AG04450 (cell line): ENCODE results near the gene TBCE. TPM values are rescaled to one million over a fixed set of nuclear protein-coding genes. Genes with fewer than 3 reads are reported as not detected.

Experiments used
- CTCF ChIA-PET: fragments of 300-600, 350-600 bp; formaldehyde crosslinking; extraction: SDS; loops from one replicate; lab custom pipeline; 2022; ENCODE audit warnings: antibody characterized with exemption, inconsistent platforms; lab: Charles Lee
- POLR2A ChIA-PET: fragments of 350-600 bp; formaldehyde crosslinking; extraction: SDS; loops from one replicate; lab custom pipeline; 2021; ENCODE audit warnings: antibody characterized with exemption, inconsistent platforms; lab: Yijun Ruan, JAX
- DNase-seq: peaks from one replicate; pipeline ENCODE4 v3.0.0-alpha.2; 2011; ENCODE audit warnings: low read depth, low spot score
- H3K27ac ChIP-seq: one replicate; pipeline ENCODE4 v1.5.1; 2012; ENCODE audit warnings: low read depth, low read length, control low read depth
- H3K27me3 ChIP-seq: one replicate; pipeline ENCODE4 v1.6.0; 2012; ENCODE audit warnings: low read length; ENCODE audit not compliant: control insufficient read depth, insufficient read depth
- H3K4me3 ChIP-seq: 2 replicates; pipeline ENCODE4 v1.5.1; 2011; ENCODE audit warnings: mild to moderate bottlenecking, low read depth, low read length, control low read depth
- H3K9me3 ChIP-seq: 2 replicates; pipeline ENCODE4 v1.5.1; 2012; ENCODE audit warnings: low read length; ENCODE audit not compliant: control insufficient read depth, insufficient read depth
- CTCF ChIP-seq: IDR thresholded peaks from 2 replicates; pipeline ENCODE4 v1.5.1; 2011; ENCODE audit warnings: low read depth, low read length, control low read depth, inconsistent platforms
- polyA plus RNA-seq: library from polyadenylated mRNA; depleted of rRNA; stranded (reverse); fragments of >200 nt; gene quantifications from 2 replicates; pipeline ENCODE4 v1.2.3, GENCODE V29; 2011

The TBCE gene
- polyA plus RNA-seq, 1 experiment = 36.5 TPM

- Histone ChIP-seq H3K4me3 (peak overlapping the region; percentile 23), H3K27me3 (no peaks in the 10 kb centered on the region), H3K27ac (no peak overlapping the region), H3K9me3 (no peaks in the 10 kb centered on the region; the same call in 1 of the 2 replicates)
- no peak for DNase-seq
- CTCF ChIA-PET = interaction anchor here (0.6 to 3.0 kb wide), 2 partner anchors 22 to 91 kb away, joined by 4 to 21 read pairs; no protein-coding TSS in a partner anchor
- POLR2A ChIA-PET = no interaction called here
- TF ChIP-seq CTCF = no peak
Observed at GRCh38 chr1:235325139-235325538, 42.1 kb upstream of the TBCE start.

GRCh38 chr1:235325854-235326253 is 41.4 kb upstream of the TBCE start:
- ChIA-PET POLR2A (no interaction called here), CTCF (interaction anchor here (3.0 kb wide), 1 partner anchor 90 kb away, joined by 21 read pairs; no protein-coding TSS in a partner anchor)
- Histone ChIP-seq H3K27ac (no peak overlapping the region), H3K27me3 (no peaks in the 10 kb centered on the region), H3K4me3 (peak overlapping the region; percentile 90), H3K9me3 (no peaks in the 10 kb centered on the region; the same call in 1 of the 2 replicates)
- DNase-seq = no peak
- TF ChIP-seq CTCF = no peak

- CTCF ChIA-PET = interaction anchor here (1.5 kb wide), 1 partner anchor 74 kb away, joined by 3 read pairs; no protein-coding TSS in a partner anchor
- POLR2A ChIA-PET = interaction anchor here (0.5 kb wide), 1 partner anchor 147 kb away, joined by 7 read pairs; no protein-coding TSS in a partner anchor
- no peak for TF ChIP-seq CTCF
- Histone ChIP-seq H3K27ac (peak overlapping the region; percentile 31), H3K4me3 (peak overlapping the region; percentile 90), H3K9me3 (no peaks in the 10 kb centered on the region; the same call in 1 of the 2 replicates), H3K27me3 (no peaks in the 10 kb centered on the region)
- DNase-seq = no peak
Observed at GRCh38 chr1:235326719-235327558, 40.3 kb upstream of the TBCE start.

- no peak for DNase-seq
- POLR2A ChIA-PET = interaction anchor here (0.7 to 2.5 kb wide), 3 partner anchors 69 to 177 kb away, joined by 3 to 9 read pairs (median 5); partner anchors contain the start of gene B3GALNT2
- CTCF ChIA-PET = interaction anchor here (0.7 to 5.1 kb wide), 3 partner anchors 75 to 90 kb away, joined by 3 to 35 read pairs (median 3); no protein-coding TSS in a partner anchor
- TF ChIP-seq CTCF = no peak
- Histone ChIP-seq H3K27ac (peak within 1 kb of the TSS; percentile 96), H3K4me3 (peak within 1 kb of the TSS; percentile 90), H3K27me3 (no peaks in the 10 kb centered on the region), H3K9me3 (no peaks in the 10 kb centered on the region; the same call in 1 of the 2 replicates)
Observed at GRCh38 chr1:235327559-235328270, 39.5 kb upstream of the TBCE start, which contains the start of gene ARID4B. Gene ARID4B (minus strand): TSS chr1:235328179. CDS start chr1:235326919, 1,260 bp downstream.
